SK-N-SH treated with all-trans-retinoic acid at 6 μM for 48 hours (cell line): ENCODE measurements around the gene CSF1.
A peak's percentile ranks its signal among the peaks of the same experiment; 100 is the strongest.

ENCODE experiments used
- ATAC-seq: fragments of 200-7000 bp; cut with Tn5 transposase; 3 replicates; pipeline ENCODE4 v1.9.1; 2020; ENCODE audit warnings: mild to moderate bottlenecking, moderate library complexity
- ARNTL ChIP-seq: fragments of 450-650 bp; formaldehyde crosslinking; IDR thresholded peaks from 2 replicates; pipeline ENCODE4 v1.5.0; 2020; ENCODE audit warnings: low read depth, mild to moderate bottlenecking, moderate library complexity, borderline replicate concordance
- BACH2 ChIP-seq: fragments of 250-450 bp; sonication (Bioruptor Pico); IDR thresholded peaks from 2 replicates; pipeline ENCODE4 v1.9.0; 2021; ENCODE audit warnings: mild to moderate bottlenecking, borderline replicate concordance
- CREB5 ChIP-seq: fragments of 250-450 bp; sonication (Bioruptor Pico); IDR thresholded peaks from 2 replicates; pipeline ENCODE4 v1.5.1; 2020; ENCODE audit warnings: low read depth, mild to moderate bottlenecking, moderate library complexity
- CSDC2 ChIP-seq: fragments of 250-450 bp; sonication (Bioruptor Pico); IDR thresholded peaks from 2 replicates; pipeline ENCODE4 v1.5.0; 2020; ENCODE audit warnings: mild to moderate bottlenecking, moderate library complexity
- CSRNP3 ChIP-seq: fragments of 250-450 bp; sonication (Bioruptor Pico); IDR thresholded peaks from 2 replicates; pipeline ENCODE4 v1.5.1; 2021; ENCODE audit warnings: mild to moderate bottlenecking, moderate library complexity
- ESRRG ChIP-seq: fragments of 250-450 bp; sonication (Bioruptor Pico); IDR thresholded peaks from 2 replicates; pipeline ENCODE4 v1.6.1; 2021; ENCODE audit warnings: mild to moderate bottlenecking
- GLIS3 ChIP-seq: fragments of 250-450 bp; sonication (Bioruptor Pico); IDR thresholded peaks from 2 replicates; pipeline ENCODE4 v1.5.0; 2020; ENCODE audit warnings: mild to moderate bottlenecking, moderate library complexity
- ISL1 ChIP-seq: fragments of 250-450 bp; sonication (Bioruptor Pico); IDR thresholded peaks from 2 replicates; pipeline ENCODE4 v2.1.2; 2022; ENCODE audit warnings: mild to moderate bottlenecking, moderate library complexity
- OSR1 ChIP-seq: fragments of 250-450 bp; sonication (Bioruptor Pico); IDR thresholded peaks from 2 replicates; pipeline ENCODE4 v1.8.0; 2022; ENCODE audit warnings: moderate library complexity, mild to moderate bottlenecking, inconsistent platforms
- PATZ1 ChIP-seq: fragments of 250-450 bp; sonication (Bioruptor Pico); IDR thresholded peaks from 2 replicates; pipeline ENCODE4 v1.8.0; 2020; ENCODE audit warnings: mild to moderate bottlenecking, moderate library complexity, borderline replicate concordance
- POU6F1 ChIP-seq: fragments of 250-450 bp; sonication (Bioruptor Pico); IDR thresholded peaks from 2 replicates; pipeline ENCODE4 v1.8.0; 2021; ENCODE audit warnings: low read depth, mild to moderate bottlenecking, moderate library complexity, borderline replicate concordance
- PPARA ChIP-seq: fragments of 250-450 bp; sonication (Bioruptor Pico); IDR thresholded peaks from 2 replicates; pipeline ENCODE4 v1.5.0; 2020; ENCODE audit warnings: mild to moderate bottlenecking, borderline replicate concordance
- RARB ChIP-seq: fragments of 250-450 bp; sonication (Bioruptor Pico); IDR thresholded peaks from 2 replicates; pipeline ENCODE4 v1.8.0; 2021; ENCODE audit warnings: mild to moderate bottlenecking, moderate library complexity
- SNAI2 ChIP-seq: fragments of 250-450 bp; sonication (Bioruptor Pico); IDR thresholded peaks from 2 replicates; pipeline ENCODE4 v1.5.0; 2020; ENCODE audit warnings: mild to moderate bottlenecking, moderate library complexity
- TOX ChIP-seq: fragments of 250-450 bp; sonication (Bioruptor Pico); IDR thresholded peaks from 2 replicates; pipeline ENCODE4 v1.8.0; 2021; ENCODE audit warnings: mild to moderate bottlenecking, moderate library complexity, borderline replicate concordance
- ZC3H10 ChIP-seq: fragments of 250-450 bp; sonication (Bioruptor Pico); IDR thresholded peaks from 2 replicates; pipeline ENCODE4 v1.5.1; 2021; ENCODE audit warnings: mild to moderate bottlenecking, moderate library complexity
- ZFP3 ChIP-seq: fragments of 250-450 bp; sonication (Bioruptor Pico); IDR thresholded peaks from 2 replicates; pipeline ENCODE4 v1.5.0; 2020; ENCODE audit warnings: mild to moderate bottlenecking, moderate library complexity
- ZFP30 ChIP-seq: fragments of 450-650 bp; formaldehyde crosslinking; IDR thresholded peaks from 2 replicates; pipeline ENCODE4 v1.5.0; 2022; ENCODE audit warnings: mild to moderate bottlenecking, moderate library complexity
- ZNF565 ChIP-seq: fragments of 450-650 bp; formaldehyde crosslinking; conservative IDR thresholded peaks from 2 replicates; pipeline ENCODE4 v1.5.0; 2020; ENCODE audit warnings: low read depth, mild to moderate bottlenecking, moderate library complexity
- ZNF70 ChIP-seq: fragments of 450-650 bp; formaldehyde crosslinking; IDR thresholded peaks from 2 replicates; pipeline ENCODE4 v1.5.0; 2020; ENCODE audit warnings: mild to moderate bottlenecking, moderate library complexity
- ZNF8 ChIP-seq: fragments of 450-650 bp; formaldehyde crosslinking; IDR thresholded peaks from 2 replicates; pipeline ENCODE4 v1.5.0; 2020; ENCODE audit warnings: mild to moderate bottlenecking, moderate library complexity

Gene CSF1

GRCh38 chr1:109959974-109960744 lies 49.5 kb downstream of the CSF1 start:
- peak; percentile 100 for ATAC-seq
- TF ChIP-seq ISL1 (CRISPR knock-in tag) (peak; percentile 25), CREB5 (CRISPR knock-in tag) (no peak), CSDC2 (CRISPR knock-in tag) (peak; percentile 24; the same call in 1 of the 2 replicates), ZFP3 (no peak), CSRNP3 (CRISPR knock-in tag) (no peak), POU6F1 (CRISPR knock-in tag) (no peak), ZNF565 (CRISPR knock-in tag) (no peak)

- ATAC-seq, result no peak
- TF ChIP-seq ZFP30 (CRISPR knock-in tag) (no peak), PATZ1 (CRISPR knock-in tag) (no peak), CSDC2 (CRISPR knock-in tag) (no peak)
Observed at GRCh38 chr1:109960745-109961094, 50.1 kb downstream of the CSF1 start.

GRCh38 chr1:109963864-109964263 lies 53.2 kb downstream of the CSF1 start:
- no peak for ATAC-seq
- TF ChIP-seq CREB5 (CRISPR knock-in tag), result no peak
- no peak for TF ChIP-seq RARB (CRISPR knock-in tag)
- no peak for TF ChIP-seq POU6F1 (CRISPR knock-in tag)
- no peak for TF ChIP-seq CSDC2 (CRISPR knock-in tag)
- no peak for TF ChIP-seq TOX (CRISPR knock-in tag)
- TF ChIP-seq BACH2 (CRISPR knock-in tag), result no peak
- TF ChIP-seq ZNF70 (CRISPR knock-in tag), result no peak
- TF ChIP-seq PPARA (CRISPR knock-in tag), result no peak
- TF ChIP-seq ZC3H10 (CRISPR knock-in tag), result no peak
- no peak for TF ChIP-seq ESRRG
- TF ChIP-seq ZNF565 (CRISPR knock-in tag), result no peak

- ATAC-seq, result peak; percentile 62
- TF ChIP-seq ESRRG (no peak), OSR1 (no peak), ZFP30 (CRISPR knock-in tag) (no peak), ZFP3 (no peak), ZC3H10 (CRISPR knock-in tag) (no peak), ZNF8 (no peak), ZNF70 (CRISPR knock-in tag) (no peak), SNAI2 (CRISPR knock-in tag) (no peak), CREB5 (CRISPR knock-in tag) (no peak), PATZ1 (CRISPR knock-in tag) (no peak), GLIS3 (CRISPR knock-in tag) (no peak), ISL1 (CRISPR knock-in tag) (no peak), PPARA (CRISPR knock-in tag) (no peak), ARNTL (CRISPR knock-in tag) (no peak), BACH2 (CRISPR knock-in tag) (no peak)
Observed at GRCh38 chr1:109969146-109969829, 58.6 kb downstream of the CSF1 start.
